Measurements from ENCODE around the gene IDS.

The IDS gene

GRCh38 chrX:149433051-149433450 lies 72.1 kb downstream of the IDS start:
- no peaks in the 10 kb centered on the region for H3K4me1 ChIP-seq (ENCODE audit: low read depth, poor library complexity, severe bottlenecking)
- no peak overlapping the region for H3K27ac ChIP-seq
- H3K4me3 ChIP-seq (IDR thresholded peaks at IDR 0.05; ENCODE audit: insufficient read depth, low read depth, low read length) = no peak overlapping the region
- H3K9ac ChIP-seq = no peak overlapping the region
- H3K27me3 ChIP-seq (ENCODE audit: insufficient read depth, low read depth) = no peaks in the 10 kb centered on the region
- no peaks in the 10 kb centered on the region for H3K79me2 ChIP-seq (ENCODE audit: insufficient read depth, low read depth)
- TF ChIP-seq CTCF (conservative IDR thresholded peaks at IDR 0.05; ENCODE audit: low read depth, low read length) = no peak
- H4K20me1 ChIP-seq (ENCODE audit: insufficient read depth) = no peaks in the 10 kb centered on the region
- no peak overlapping the region for H3K4me2 ChIP-seq
- H2AFZ ChIP-seq (ENCODE audit: low read depth) = no peak overlapping the region
- H3K36me3 ChIP-seq (ENCODE audit: insufficient read depth) = no peaks in the 10 kb centered on the region
